Measurements from ENCODE around the gene AHR.

DNA sequence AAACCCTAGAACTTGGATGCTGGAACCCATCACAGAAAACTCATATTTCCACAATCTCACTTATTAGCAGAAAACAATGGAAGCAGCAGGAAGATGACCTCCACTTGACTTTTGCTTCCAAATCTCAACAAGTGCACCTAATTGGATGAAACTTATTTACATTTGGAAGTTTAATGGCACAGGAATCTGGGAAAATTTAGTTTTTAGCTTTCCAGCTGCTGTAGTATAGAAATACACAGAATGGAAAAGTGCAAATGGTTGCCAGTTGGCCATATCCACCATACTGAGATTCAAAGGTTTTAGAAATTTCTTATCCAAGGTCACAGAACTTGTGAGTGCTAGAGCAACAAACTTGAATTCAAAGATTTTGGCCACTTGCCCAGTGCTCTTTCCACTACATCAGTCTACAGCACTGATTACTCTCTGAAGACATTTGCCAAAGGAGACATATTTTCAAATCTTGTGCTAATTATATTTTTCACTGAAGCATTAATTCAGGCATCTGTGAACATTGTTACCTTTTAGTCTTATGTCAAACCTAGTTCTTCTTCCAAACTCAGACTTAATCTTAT lies 9.3 kb upstream of the AHR start:
- TF ChIP-seq, protein P1, sequence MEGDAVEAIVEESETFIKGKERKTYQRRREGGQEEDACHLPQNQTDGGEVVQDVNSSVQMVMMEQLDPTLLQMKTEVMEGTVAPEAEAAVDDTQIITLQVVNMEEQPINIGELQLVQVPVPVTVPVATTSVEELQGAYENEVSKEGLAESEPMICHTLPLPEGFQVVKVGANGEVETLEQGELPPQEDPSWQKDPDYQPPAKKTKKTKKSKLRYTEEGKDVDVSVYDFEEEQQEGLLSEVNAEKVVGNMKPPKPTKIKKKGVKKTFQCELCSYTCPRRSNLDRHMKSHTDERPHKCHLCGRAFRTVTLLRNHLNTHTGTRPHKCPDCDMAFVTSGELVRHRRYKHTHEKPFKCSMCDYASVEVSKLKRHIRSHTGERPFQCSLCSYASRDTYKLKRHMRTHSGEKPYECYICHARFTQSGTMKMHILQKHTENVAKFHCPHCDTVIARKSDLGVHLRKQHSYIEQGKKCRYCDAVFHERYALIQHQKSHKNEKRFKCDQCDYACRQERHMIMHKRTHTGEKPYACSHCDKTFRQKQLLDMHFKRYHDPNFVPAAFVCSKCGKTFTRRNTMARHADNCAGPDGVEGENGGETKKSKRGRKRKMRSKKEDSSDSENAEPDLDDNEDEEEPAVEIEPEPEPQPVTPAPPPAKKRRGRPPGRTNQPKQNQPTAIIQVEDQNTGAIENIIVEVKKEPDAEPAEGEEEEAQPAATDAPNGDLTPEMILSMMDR (IDR thresholded peaks at IDR 0.05) = no peak
- no peak for TF ChIP-seq EZH2 (IDR thresholded peaks at IDR 0.05; ENCODE audit: borderline replicate concordance, insufficient read depth, low read depth, low read length, poor library complexity, severe bottlenecking)
